ENCODE measurements around the gene DDX6. TPM values are rescaled to one million over a fixed set of nuclear protein-coding genes. Genes with fewer than 3 reads are reported as not detected.
A peak's percentile ranks its signal among the peaks of the same experiment; 100 is the strongest.

Gene DDX6
- polyA plus RNA-seq, 1 of the 3 experiments (the other 2 are of a cell fraction), result 7.9 TPM

GRCh38 chr11:118797510-118797909 is 6.5 kb upstream of the DDX6 start:
- Histone ChIP-seq H3K36me3 (replicated peaks in 1 of 2; ENCODE audit: control insufficient read depth in 1 of 2, insufficient read depth in 2 of 2, low read length in 1 of 2) (no peaks in the 10 kb centered on the region), H3K9ac (no peak overlapping the region), H3K27me3 (ENCODE audit: insufficient read depth) (no peaks in the 10 kb centered on the region), H3K4me1 (ENCODE audit: control insufficient read depth in 1 of 2, insufficient read depth in 2 of 2, low read depth in 1 of 2, low read length in 1 of 2) (peaks cover 0 to 7% of the 10 kb centered on the region in 2 experiments; a peak in 2 of 4 replicates), H2AFZ (ENCODE audit: low read depth) (no peak overlapping the region), H3F3A (replicated peaks; ENCODE audit: insufficient read depth) (peaks cover 6% of the 10 kb centered on the region), H3K9me2 (no peaks in the 10 kb centered on the region), H3K4me2 (no peak overlapping the region), H3K9me3 (no peaks in the 10 kb centered on the region), H3K4me3 (ENCODE audit: low read depth in 2 of 2, low read length in 1 of 2) (no peak overlapping the region), H3K79me2 (ENCODE audit: insufficient read depth) (no peaks in the 10 kb centered on the region; the same call in 1 of the 2 replicates), H3K27ac (ENCODE audit: low read depth in 2 of 2, low read length in 1 of 2) (no peak overlapping the region), H4K20me1 (ENCODE audit: insufficient read depth) (no peaks in the 10 kb centered on the region)
- WGBS (ENCODE audit: low lambda C conversion rate), result 82% methylated on average over 11 of the region's 11 CpGs
- TF ChIP-seq RAD21 (IDR thresholded peaks at IDR 0.05; ENCODE audit: low read length), result no peak
- ChIA-PET CTCF (interaction anchor here (1.3 kb wide), 1 partner anchor 108 kb away, joined by 3 read pairs; no protein-coding TSS in a partner anchor), POLR2A (no interaction called here)
- no peak for DNase-seq

GRCh38 chr11:118792570-118793124 is 1.7 kb upstream of the DDX6 start:
- POLR2A ChIA-PET, result interaction anchor here (0.6 to 2.4 kb wide), 6 partner anchors 11 to 209 kb away, joined by 3 to 18 read pairs (median 4); no protein-coding TSS in a partner anchor
- TF ChIP-seq ZBTB33 (IDR thresholded peaks at IDR 0.05; ENCODE audit: borderline replicate concordance, low read depth) (no peak), POLR2AphosphoS5 (IDR thresholded peaks at IDR 0.05; ENCODE audit: low read depth, low read length) (peak; percentile 94), TEAD4 (IDR thresholded peaks at IDR 0.05; ENCODE audit: borderline replicate concordance, insufficient read depth) (no peak), YY1 (IDR thresholded peaks at IDR 0.05; ENCODE audit: low read depth) (no peak; the same call in 1 of the 2 replicates), ELF1 (IDR thresholded peaks at IDR 0.05) (peak; percentile 27; the same call in 1 of the 2 replicates), RFX5 (IDR thresholded peaks at IDR 0.05; ENCODE audit: low read length) (peak; percentile 82; the same call in 1 of the 2 replicates), IRF3 (IDR thresholded peaks at IDR 0.05; ENCODE audit: low read depth, low read length) (peak; percentile 13; the same call in 1 of the 2 replicates), TAF1 (IDR thresholded peaks at IDR 0.05; ENCODE audit: borderline replicate concordance, low read depth, low read length) (peak; percentile 29; the same call in 1 of the 2 replicates)
- CTCF ChIA-PET, result interaction anchor here (0.8 to 9.5 kb wide), 14 partner anchors 11 to 164 kb away, joined by 3 to 101 read pairs (median 6); partner anchors contain the start of gene UPK2
- H4K20me1 ChIP-seq (ENCODE audit: insufficient read depth), result peaks cover 23% of the 10 kb centered on the region
- H2AFZ ChIP-seq (ENCODE audit: low read depth), result peak overlapping the region; percentile 85
- H3K4me3 ChIP-seq (ENCODE audit: low read depth in 2 of 2, low read length in 1 of 2), result peak overlapping the region; percentile 71 to 90
- H3K9me2 ChIP-seq, result no peaks in the 10 kb centered on the region
- peaks cover 4 to 10% of the 10 kb centered on the region in 2 experiments; a peak in 2 of 4 replicates for H3K4me1 ChIP-seq (ENCODE audit: control insufficient read depth in 1 of 2, insufficient read depth in 2 of 2, low read depth in 1 of 2, low read length in 1 of 2)
- peaks cover 11% of the 10 kb centered on the region for H3F3A ChIP-seq (replicated peaks; ENCODE audit: insufficient read depth)
- H3K4me2 ChIP-seq, result peak overlapping the region; percentile 91
- WGBS (ENCODE audit: low lambda C conversion rate), result 6% methylated on average over 8 of the region's 8 CpGs
- H3K79me2 ChIP-seq (ENCODE audit: insufficient read depth), result peaks cover 38% of the 10 kb centered on the region
- no peaks in the 10 kb centered on the region for H3K27me3 ChIP-seq (ENCODE audit: insufficient read depth)
- no peaks in the 10 kb centered on the region for H3K36me3 ChIP-seq (replicated peaks in 1 of 2; ENCODE audit: control insufficient read depth in 1 of 2, insufficient read depth in 2 of 2, low read length in 1 of 2)
- H3K9ac ChIP-seq, result peak overlapping the region; percentile 100; the same call in 1 of the 2 replicates
- H3K9me3 ChIP-seq, result no peaks in the 10 kb centered on the region
- H3K27ac ChIP-seq (ENCODE audit: low read depth in 2 of 2, low read length in 1 of 2), result peak overlapping the region; percentile 96 to 97
- DNase-seq, result peak; percentile 83
